Kidney (tissue), 14 donors: ENCODE data around the gene PDE4D. TPM values are rescaled to one million over a fixed set of nuclear protein-coding genes. Genes with fewer than 3 reads are reported as not detected.

Source experiments
- DNase-seq, 5 donors: peaks; one replicate each; pipeline ENCODE4 v3.0.0-alpha.2; 2013 to 2020
- FAIRE-seq: peaks from 2 replicates; lab custom pipeline; 2012; peaks lifted over from hg19 to GRCh38; lab: Jason Lieb, UNC
- H3K27ac ChIP-seq, 2 donors: one replicate each; pipeline ENCODE4 v1.7.0; 2013; ENCODE audit warnings: low read depth in 2 of 2, low read length in 2 of 2, inconsistent platforms in 1 of 2
- H3K27me3 ChIP-seq: one replicate; pipeline ENCODE4 v1.7.1; 2013; ENCODE audit warnings: low read length, inconsistent platforms; ENCODE audit not compliant: control insufficient read depth, insufficient read depth
- H3K36me3 ChIP-seq, 3 donors: one replicate each; pipeline versions ENCODE4 v1.7.0 to v1.7.1; 2013; ENCODE audit warnings: low read length in 3 of 3, control low read depth in 1 of 3, inconsistent platforms in 1 of 3; ENCODE audit not compliant: insufficient read depth in 3 of 3, control insufficient read depth in 2 of 3
- H3K4me1 ChIP-seq, 3 donors: one replicate each; pipeline versions ENCODE4 v1.7.0 to v1.7.1; 2013; ENCODE audit warnings: low read length in 3 of 3, inconsistent platforms in 1 of 3, low read depth in 1 of 3; ENCODE audit not compliant: control insufficient read depth in 2 of 3, insufficient read depth in 2 of 3
- H3K4me3 ChIP-seq, 3 donors: one replicate each; pipeline versions ENCODE4 v1.7.0 to v1.8.1; 2013; ENCODE audit warnings: low read length in 3 of 3, control low read depth in 1 of 3, inconsistent platforms in 1 of 3
- H3K9ac ChIP-seq, 3 donors: one replicate each; pipeline versions ENCODE4 v1.7.0 to v1.7.1; 2013; ENCODE audit warnings: low read length in 3 of 3, control low read depth in 1 of 3, inconsistent platforms in 1 of 3
- H3K9me3 ChIP-seq, 3 donors: one replicate each; pipeline versions ENCODE4 v1.7.0 to v1.7.1; 2013; ENCODE audit warnings: low read length in 3 of 3, control low read depth in 1 of 3, inconsistent platforms in 1 of 3; ENCODE audit not compliant: control insufficient read depth in 2 of 3, insufficient read depth in 1 of 3
- CTCF ChIP-seq: IDR thresholded peaks from 3 replicates; pipeline ENCODE4 v1.5.1; 2012; ENCODE audit warnings: mild to moderate bottlenecking, moderate library complexity, borderline replicate concordance; ENCODE audit not compliant: insufficient read depth; ENCODE audit errors: extremely low read depth
- intact Hi-C: fragments of 100-400 bp; cut with DNase I; formaldehyde crosslinking; loops from one replicate; pipeline ENCODE4 v1.11.1; 2022
- polyA plus RNA-seq: library from polyadenylated mRNA; stranded (reverse); fragments of 350-450 nt; fragmentation: Illumina TruSeq; extraction: RNeasy Lipid Tissue Mini Kit (QIAGEN cat#74804); gene quantifications from one replicate; pipeline ENCODE4 v1.2.3, GENCODE V29; 2014; ENCODE audit warnings: low read depth, low replicate concordance; ENCODE audit not compliant: insufficient read depth
- total RNA-seq: library from RNA; stranded (reverse); fragmentation: NEBNext Ultra II Directional; extraction: Animal tissue kit (Norgen Biotek cat#: 25700); gene quantifications from one replicate; pipeline ENCODE4 v1.2.1, GENCODE V29; 2021
- donor health status: control.
- donor health status: control.
- donor health status: control.
- donor health status: control.
- donor health status: control.
- donor health status: DM: yes; HTN: yes; CAD: no.
- donor health status: Normal renal cell carcinoma (clear cell type).

PDE4D gene
- total and polyA plus RNA-seq, 2 donors from 2014 or later, result 9.2 to 78.9 TPM

DNA sequence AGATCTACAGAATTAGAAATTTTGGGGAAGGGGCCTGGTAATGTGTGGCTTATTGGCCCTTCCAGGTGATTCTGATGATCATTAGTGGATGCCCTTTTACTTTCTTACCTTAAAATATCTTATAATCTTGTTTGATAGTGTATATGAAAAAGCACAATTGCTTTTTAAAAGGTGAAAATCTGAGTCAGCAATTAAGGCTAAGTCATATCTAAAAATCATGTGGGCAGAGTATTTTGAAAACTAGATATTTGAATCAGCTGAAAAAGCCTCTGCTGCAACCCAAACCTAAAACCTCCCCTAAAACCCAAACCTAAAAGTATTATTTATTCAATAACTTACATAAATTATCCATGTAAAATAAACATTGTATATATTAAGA, 359.8 kb downstream of the PDE4D start:
- Histone ChIP-seq H3K9ac (no peak overlapping the region), H3K36me3 (no peaks in the 10 kb centered on the region), H3K9me3 (no peaks in the 10 kb centered on the region), H3K27ac (no peak overlapping the region), H3K27me3 (no peaks in the 10 kb centered on the region), H3K4me1 (peaks cover 0 to 8% (median 2%) of the 10 kb centered on the region in 3 donors), H3K4me3 (no peak overlapping the region)
- no peak for FAIRE-seq
- intact Hi-C loops, result no loop called here
- DNase-seq, result no peak
- no peak for TF ChIP-seq CTCF

DNA sequence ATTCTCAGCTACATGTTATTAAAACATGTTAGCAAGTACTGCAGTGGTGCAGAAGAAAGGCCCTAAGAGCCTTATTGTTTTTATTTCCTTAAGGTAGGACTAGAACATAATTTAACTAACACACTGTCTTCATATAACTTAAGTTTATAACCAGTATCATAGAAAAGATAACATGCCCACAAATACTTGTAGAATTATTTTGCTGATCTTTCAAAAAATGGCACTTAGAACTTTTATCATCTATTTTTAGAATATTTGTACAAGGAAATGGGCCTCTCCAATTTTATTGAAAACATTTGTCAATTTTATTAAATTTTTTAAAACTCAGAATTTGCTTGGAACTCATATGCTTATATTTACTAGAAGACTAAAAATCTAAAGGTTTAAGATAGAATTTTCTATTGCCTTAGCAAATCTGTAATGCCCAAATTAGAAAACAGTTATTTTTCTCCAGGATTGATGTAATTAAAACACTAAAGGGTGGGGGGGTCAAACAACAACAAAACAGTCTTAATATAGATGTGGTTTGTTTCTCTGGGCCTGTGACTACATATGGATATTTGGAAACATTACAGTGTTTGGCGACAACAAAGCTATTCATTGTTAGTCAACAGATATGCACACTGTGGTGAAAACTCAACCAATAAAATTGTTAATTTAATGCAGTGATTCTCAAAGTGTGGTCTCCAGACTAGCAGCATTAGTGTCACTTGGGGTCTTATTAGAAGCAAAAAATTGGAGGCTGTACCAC, 360.4 kb downstream of the PDE4D start:
- intact Hi-C loops, result no loop called here
- H3K4me1 ChIP-seq, result peaks cover 0 to 10% (median 5%) of the 10 kb centered on the region in 3 donors
- H3K4me3 ChIP-seq, result no peak overlapping the region
- H3K27me3 ChIP-seq, result no peaks in the 10 kb centered on the region
- H3K27ac ChIP-seq, result no peak overlapping the region
- DNase-seq (no peak), FAIRE-seq (no peak)
- no peak overlapping the region for H3K9ac ChIP-seq
- H3K9me3 ChIP-seq, result no peaks in the 10 kb centered on the region
- TF ChIP-seq CTCF, result no peak
- H3K36me3 ChIP-seq, result no peaks in the 10 kb centered on the region

DNA sequence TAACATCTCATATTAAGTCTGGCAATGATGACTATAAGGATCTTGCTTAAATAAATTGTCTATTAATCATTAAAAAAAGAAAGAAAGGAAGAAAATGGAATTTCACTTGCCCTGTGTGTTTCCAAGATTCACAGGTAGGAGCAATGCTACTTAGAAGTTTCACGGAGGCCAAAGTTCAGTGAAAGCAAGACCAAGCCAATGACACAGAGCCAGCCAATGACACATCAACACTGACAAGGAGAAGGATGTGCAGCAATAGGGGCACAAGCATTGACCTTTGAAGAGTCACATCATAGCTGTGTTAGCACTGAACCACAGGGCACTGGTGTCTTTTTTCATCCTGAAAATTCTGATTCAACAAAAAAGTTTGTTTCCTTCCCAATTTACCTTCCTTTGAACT, 364.3 kb downstream of the PDE4D start:
- no peaks in the 10 kb centered on the region for H3K9me3 ChIP-seq
- no peaks in the 10 kb centered on the region for H3K27me3 ChIP-seq
- no peak overlapping the region for H3K4me3 ChIP-seq
- no peak overlapping the region for H3K9ac ChIP-seq
- intact Hi-C loops, result no loop called here
- no peak for FAIRE-seq
- no peak for DNase-seq
- H3K36me3 ChIP-seq, result no peaks in the 10 kb centered on the region
- no peak for TF ChIP-seq CTCF
- no peak overlapping the region for H3K27ac ChIP-seq
- H3K4me1 ChIP-seq, result peaks cover 0 to 16% (median 7%) of the 10 kb centered on the region in 3 donors
